Stimulated activated CD4-positive, alpha-beta T cell treated with anti-CD3 and anti-CD28 coated beads, Interleukin-12 subunit alpha, Interleukin-12 subunit beta, amount 100 ng/mL, for 48 hours (primary cell): ENCODE data around the gene SLC25A47.
"Not testable (repeated sequence)": the region's sequence is repeated elsewhere in the genome, so short reads cannot be mapped to it uniquely, and the experiment has no call there.

Experiments
- DNase-seq, 3 donors: peaks; one replicate each; pipeline ENCODE4 v3.0.0-alpha.2; 2020; ENCODE audit warnings: low read depth in 2 of 3, low spot score in 1 of 3

SLC25A47 gene, protein sequence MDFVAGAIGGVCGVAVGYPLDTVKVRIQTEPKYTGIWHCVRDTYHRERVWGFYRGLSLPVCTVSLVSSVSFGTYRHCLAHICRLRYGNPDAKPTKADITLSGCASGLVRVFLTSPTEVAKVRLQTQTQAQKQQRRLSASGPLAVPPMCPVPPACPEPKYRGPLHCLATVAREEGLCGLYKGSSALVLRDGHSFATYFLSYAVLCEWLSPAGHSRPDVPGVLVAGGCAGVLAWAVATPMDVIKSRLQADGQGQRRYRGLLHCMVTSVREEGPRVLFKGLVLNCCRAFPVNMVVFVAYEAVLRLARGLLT

DNA sequence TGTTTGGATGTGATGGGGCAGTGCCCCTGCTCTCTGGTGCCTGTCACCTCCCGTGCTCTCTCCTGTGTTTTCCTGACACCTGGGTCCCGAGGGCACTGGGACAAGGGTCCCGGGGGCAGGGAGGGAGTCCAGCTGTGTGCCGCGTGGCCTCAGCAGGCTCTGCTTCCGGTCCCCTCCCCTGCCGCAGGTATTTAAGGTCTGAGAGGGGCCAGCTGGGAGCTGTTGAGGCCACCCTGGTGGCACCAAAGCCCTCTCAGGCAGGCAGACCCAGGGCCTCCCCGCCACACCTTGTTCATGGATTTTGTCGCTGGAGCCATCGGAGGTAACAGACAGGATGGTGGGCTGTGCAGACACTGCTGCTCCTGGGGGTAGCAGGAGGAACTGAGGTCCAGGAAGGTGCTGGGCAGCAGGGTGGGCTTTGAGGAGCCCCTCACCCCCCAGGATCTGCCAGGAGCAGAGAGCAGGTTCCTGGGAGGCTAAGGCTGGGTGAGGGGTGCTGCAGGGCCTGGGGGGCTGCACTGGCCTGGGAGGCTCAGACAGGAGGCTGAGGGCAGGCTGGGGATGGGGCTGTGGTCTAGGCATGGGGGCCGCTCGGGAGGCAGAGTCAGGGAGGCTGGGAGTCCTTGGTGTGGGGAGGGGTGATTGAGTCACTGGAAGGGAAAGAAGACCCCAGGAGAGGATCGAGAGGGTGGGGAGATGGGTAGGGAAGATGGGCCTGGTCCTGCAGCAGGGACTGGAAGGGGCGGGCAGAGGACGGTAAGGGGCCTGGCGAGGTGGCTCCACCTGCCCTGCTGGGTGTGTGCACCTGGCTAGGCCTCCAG is at the start of gene SLC25A47:
Gene SLC25A47, plus strand, starts transcription at position 219 of the 821 bp plus-strand sequence. Its CDS starts 76 bp downstream, at position 295.
- DNase-seq, result no peak

DNA sequence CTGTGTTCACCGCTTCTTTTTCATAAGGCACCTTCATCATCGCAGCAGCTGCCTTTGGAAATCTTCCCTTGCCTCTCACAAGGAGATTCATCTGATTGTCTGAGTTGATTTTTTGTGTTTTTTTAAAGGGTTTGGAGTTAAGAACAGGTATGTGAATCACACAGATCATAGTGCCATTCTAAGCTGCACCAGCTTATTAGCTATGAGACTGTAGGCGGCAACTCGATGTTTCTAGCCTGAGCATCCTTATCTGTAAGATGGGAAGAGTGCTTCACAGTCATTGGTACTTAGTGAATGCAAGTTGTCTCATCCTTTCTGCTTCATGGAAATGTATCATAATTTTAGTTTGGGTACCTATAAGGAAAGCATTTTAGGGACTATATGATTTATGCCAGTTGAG is 48.9 kb upstream of the SLC25A47 start:
- DNase-seq, result no peak

GRCh38 chr14:100275214-100275613 is 47.9 kb upstream of the SLC25A47 start:
- no peak for DNase-seq

DNA sequence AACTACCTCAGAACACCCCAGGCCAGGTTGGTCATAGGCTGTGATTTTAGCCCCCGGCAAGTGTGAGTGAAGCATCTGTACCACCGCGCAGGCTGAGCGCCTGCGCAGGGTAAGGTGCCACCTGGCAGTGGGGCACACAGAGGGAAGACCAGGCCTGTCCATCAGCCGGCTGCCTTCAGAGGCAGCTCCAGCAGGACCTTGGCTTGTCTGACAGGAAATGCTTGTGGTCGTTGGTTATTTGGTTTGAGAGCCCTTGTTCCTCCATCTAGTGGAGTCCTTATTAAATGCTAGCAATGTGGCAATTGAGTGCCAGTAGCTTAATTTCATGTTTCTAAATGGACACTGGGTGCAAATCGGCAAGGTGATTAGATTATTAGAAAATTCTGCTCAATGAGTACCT is 44.4 kb upstream of the SLC25A47 start:
- no peak for DNase-seq

DNA sequence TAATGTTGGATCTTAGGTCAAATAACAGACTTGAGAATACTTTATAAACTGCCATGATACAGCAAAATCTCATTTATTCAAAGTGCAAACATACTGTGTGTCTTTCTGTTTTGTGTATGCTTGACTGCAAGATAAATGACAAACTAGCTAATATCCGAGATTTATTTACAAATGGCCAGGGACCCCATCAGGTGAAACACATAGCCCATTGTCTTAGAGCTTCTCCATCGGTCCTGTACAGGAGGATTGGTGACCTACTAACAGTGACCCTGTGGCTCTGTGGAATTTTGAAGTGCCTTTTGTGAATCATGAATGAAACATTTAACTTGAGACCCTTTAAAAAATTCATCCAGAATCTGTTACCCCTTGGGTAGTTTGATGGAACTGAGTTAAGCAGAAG is 44.0 kb upstream of the SLC25A47 start:
- no peak for DNase-seq

GRCh38 chr14:100279563-100279962 is 43.6 kb upstream of the SLC25A47 start:
- DNase-seq, result no peak

GRCh38 chr14:100281286-100282082 is 41.7 kb upstream of the SLC25A47 start:
- DNase-seq, result no peak

- DNase-seq, result no peak
These were observed 41.1 kb upstream of the SLC25A47 start for GRCh38 chr14:100282083-100282350.

- no peak for DNase-seq
These were observed 40.2 kb upstream of the SLC25A47 start for GRCh38 chr14:100282766-100283419.

DNA sequence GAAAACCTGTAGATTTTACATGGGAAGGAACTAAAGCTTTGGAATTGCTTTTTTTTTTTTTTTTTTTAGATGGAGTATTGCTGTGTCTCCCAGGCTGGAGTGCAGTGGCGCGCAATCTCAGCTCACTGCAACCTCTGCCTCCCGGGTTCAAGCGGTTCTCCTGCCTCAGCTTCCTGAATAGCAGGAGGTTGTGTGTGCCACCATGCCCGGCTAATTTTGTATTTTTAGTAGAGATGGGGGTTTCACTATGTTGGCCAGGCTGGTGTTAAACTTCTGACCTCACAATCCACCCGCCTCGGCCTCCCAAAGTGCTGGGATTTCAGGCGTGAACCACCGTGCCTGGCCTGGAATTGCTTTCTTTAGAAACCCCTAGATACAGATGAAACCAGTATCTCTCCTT is 39.7 kb upstream of the SLC25A47 start:
- DNase-seq, result not testable (repeated sequence)

- no peak for DNase-seq
These were observed 38.9 kb upstream of the SLC25A47 start for GRCh38 chr14:100283984-100284881.

- peak; percentile 54 to 74 (median 69) for DNase-seq
These were observed 37.9 kb upstream of the SLC25A47 start for GRCh38 chr14:100285021-100285912.

GRCh38 chr14:100285913-100286400 is 37.2 kb upstream of the SLC25A47 start:
- DNase-seq, result no peak

DNA sequence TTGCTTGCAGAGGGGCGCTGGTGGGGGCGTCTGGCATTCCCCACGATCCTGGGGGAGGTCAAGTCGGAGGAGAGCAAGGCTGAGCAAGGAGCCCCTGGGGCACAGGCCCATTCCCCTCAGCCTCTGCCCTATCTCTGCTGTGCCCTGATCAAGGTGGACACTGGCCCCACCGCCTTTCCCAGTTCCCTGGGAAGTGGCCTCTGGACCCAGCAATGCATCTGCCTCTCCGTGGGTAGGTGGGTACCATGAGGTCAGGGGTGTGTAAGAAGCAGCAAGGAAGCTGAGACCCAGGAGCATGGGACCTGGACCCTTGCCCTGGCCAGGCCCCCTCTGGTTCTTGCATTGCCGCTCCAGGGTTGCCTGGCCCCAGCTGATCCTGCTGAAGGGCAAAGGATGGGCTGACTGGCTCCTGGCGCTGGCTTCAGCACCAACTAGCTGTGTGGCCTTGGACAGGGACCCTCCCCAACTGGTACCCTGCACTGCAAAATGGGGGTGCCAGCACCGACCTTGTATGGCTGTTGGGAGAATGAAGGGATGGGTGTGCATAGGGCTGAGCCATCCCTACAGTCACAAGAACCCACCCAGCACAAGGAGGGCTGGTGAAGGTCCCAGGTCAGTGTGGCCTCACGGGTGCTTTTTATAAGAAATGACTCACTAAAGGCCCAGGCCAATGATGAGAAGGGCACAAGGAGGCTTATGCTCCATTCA is 36.5 kb upstream of the SLC25A47 start:
- no peak for DNase-seq

- no peak for DNase-seq
These were observed 35.7 kb upstream of the SLC25A47 start for GRCh38 chr14:100287202-100287997.

DNA sequence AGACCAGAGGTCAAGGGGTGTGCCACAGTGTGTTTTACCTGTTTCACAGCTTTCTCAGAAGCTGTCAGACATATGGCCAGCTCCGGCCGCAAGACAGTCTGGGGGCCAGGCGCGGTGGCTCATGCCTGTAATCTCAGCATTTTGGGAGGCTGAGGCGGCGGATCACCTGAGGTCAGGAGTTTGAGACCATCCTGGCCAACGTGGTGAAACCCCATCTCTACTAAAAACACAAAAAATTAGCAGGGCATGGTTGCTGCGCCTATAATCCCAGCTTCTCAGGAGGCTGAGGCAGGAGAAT is 35.2 kb upstream of the SLC25A47 start:
- DNase-seq, result not testable (repeated sequence)

- no peak for DNase-seq
These were observed 34.6 kb upstream of the SLC25A47 start for GRCh38 chr14:100288382-100289185.
